Activated T-helper 1 cell treated with Interleukin-2 at 50 U/mL for 16 hours (primary cell): Measurements from ENCODE around the gene RANBP1.

Source experiments
- DNase-seq: peaks from one replicate; pipeline ENCODE4 v3.0.0-alpha.2; 2020; ENCODE audit warnings: low read depth

RANBP1 gene

GRCh38 chr22:20089226-20089976, 26.5 kb upstream of the RANBP1 start:
- no peak for DNase-seq

- DNase-seq, result no peak
These were observed 25.8 kb upstream of the RANBP1 start for GRCh38 chr22:20089977-20090729.

- no peak for DNase-seq
These were observed 25.1 kb upstream of the RANBP1 start for GRCh38 chr22:20090730-20091240.

- DNase-seq, result no peak
These were observed 24.0 kb upstream of the RANBP1 start for GRCh38 chr22:20091690-20092476.

- DNase-seq, result no peak
These were observed 23.4 kb upstream of the RANBP1 start for GRCh38 chr22:20092477-20092854.

GRCh38 chr22:20093418-20094196, 22.3 kb upstream of the RANBP1 start:
- no peak for DNase-seq

GRCh38 chr22:20094197-20094807, 21.6 kb upstream of the RANBP1 start:
- DNase-seq, result no peak

GRCh38 chr22:20095521-20095920, 20.4 kb upstream of the RANBP1 start:
- no peak for DNase-seq

GRCh38 chr22:20096574-20097420, 19.1 kb upstream of the RANBP1 start:
- no peak for DNase-seq

- no peak for DNase-seq
These were observed 16.7 kb upstream of the RANBP1 start for GRCh38 chr22:20099099-20099711.

- no peak for DNase-seq
These were observed 14.3 kb upstream of the RANBP1 start for GRCh38 chr22:20101638-20102037.

- DNase-seq, result no peak
These were observed 13.6 kb upstream of the RANBP1 start for GRCh38 chr22:20102203-20102780.

- DNase-seq, result no peak
These were observed 10.3 kb upstream of the RANBP1 start for GRCh38 chr22:20105456-20106204.

GRCh38 chr22:20106205-20106848, 9.6 kb upstream of the RANBP1 start:
- DNase-seq, result no peak

- DNase-seq, result no peak
These were observed 9.1 kb upstream of the RANBP1 start for GRCh38 chr22:20106849-20107237.

GRCh38 chr22:20107471-20107901, 8.4 kb upstream of the RANBP1 start:
- DNase-seq, result no peak

GRCh38 chr22:20107951-20108756, 7.8 kb upstream of the RANBP1 start:
- no peak for DNase-seq
